PFSK-1 (cell line): ENCODE data around the gene THRSP.

ENCODE experiments used
- FOXP2 ChIP-seq: optimal IDR thresholded peaks from 2 replicates; pipeline ENCODE3; 2011; ENCODE audit warnings: borderline replicate concordance, control low read depth, inconsistent platforms; ENCODE audit not compliant: insufficient read depth; ENCODE audit errors: extremely low read length, extremely low read depth
- POLR2AphosphoS5 ChIP-seq: IDR thresholded peaks from 2 replicates; pipeline ENCODE4 v1.6.1; 2012; ENCODE audit warnings: low read depth, mild to moderate bottlenecking, control low read depth, low read length, moderate library complexity
- REST ChIP-seq, 2 experiments: IDR thresholded peaks; 2 replicates each; pipeline versions ENCODE4 v1.6.1 to v1.8.0; 2011 to 2012; ENCODE audit warnings: low read depth in 2 of 2, low read length in 2 of 2, control low read depth in 1 of 2, inconsistent platforms in 1 of 2, mild to moderate bottlenecking in 1 of 2, moderate library complexity in 1 of 2; ENCODE audit not compliant: insufficient read depth in 1 of 2
- SIN3A ChIP-seq: IDR thresholded peaks from 2 replicates; pipeline ENCODE4 v1.6.1; 2012; ENCODE audit warnings: mild to moderate bottlenecking, low read length, moderate library complexity, borderline replicate concordance; ENCODE audit not compliant: insufficient read depth
- TAF1 ChIP-seq: IDR thresholded peaks from 2 replicates; pipeline ENCODE4 v1.6.1; 2012; ENCODE audit warnings: low read length, control low read depth, borderline replicate concordance; ENCODE audit not compliant: insufficient read depth

GRCh38 chr11:78040691-78041379 lies 22.8 kb upstream of the THRSP start:
- no peak for TF ChIP-seq SIN3A
- no peak for TF ChIP-seq POLR2AphosphoS5
- no peak for TF ChIP-seq REST (IDR thresholded peaks at IDR 0.05; ENCODE audit: insufficient read depth in 1 of 2, low read depth in 2 of 2, low read length in 2 of 2)
- TF ChIP-seq FOXP2 = no peak
- no peak for TF ChIP-seq TAF1
